CD4-positive, alpha-beta T cell treated with Interleukin-21 for 1 hour (primary cell): ENCODE measurements around the gene ZMYND11.
A peak's percentile ranks its signal among the peaks of the same experiment; 100 is the strongest.

Experiments used
- DNase-seq: peaks from one replicate; pipeline ENCODE4 v3.0.0-alpha.2; 2020

Gene ZMYND11

DNA sequence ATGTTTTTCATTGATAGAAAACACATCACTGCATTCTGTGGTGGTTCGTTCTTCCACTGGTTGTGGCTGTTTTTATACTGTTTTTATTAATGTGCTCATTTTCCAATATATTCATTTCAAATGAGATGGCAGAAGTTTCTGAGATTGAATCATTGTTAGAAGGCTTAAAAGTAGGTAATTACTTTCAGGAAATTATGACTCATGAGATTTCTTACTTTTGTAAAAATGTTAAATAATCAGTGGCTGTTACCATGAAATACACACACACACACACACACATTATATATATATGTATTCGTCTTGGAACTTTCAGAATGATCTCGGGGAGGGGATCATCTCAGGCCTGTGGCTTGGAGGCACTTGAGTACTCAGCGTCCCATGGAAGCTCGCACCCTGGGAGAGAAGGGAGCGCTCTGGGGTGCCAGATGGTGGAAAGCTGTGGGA lies 66.1 kb downstream of the ZMYND11 start:
- DNase-seq: no peak

DNA sequence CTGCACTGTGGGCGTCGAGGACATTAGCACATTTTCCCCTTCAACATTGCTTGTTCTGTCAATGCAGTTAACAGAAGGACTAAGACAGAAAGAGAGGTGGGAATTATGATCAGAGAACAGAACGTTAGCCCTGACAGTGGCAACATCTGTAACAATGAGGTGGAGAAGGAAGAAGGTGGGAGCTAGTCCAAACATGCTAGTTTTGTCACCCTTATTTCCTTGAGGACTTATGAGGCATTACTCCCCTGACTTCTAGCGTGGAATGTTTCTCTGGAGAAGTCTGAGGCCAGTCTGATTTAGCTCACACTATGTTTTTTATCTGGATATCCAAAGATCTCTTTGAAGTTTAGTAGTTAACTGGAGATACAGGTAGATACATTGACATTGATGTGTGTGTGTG lies 73.4 kb downstream of the ZMYND11 start:
- no peak for DNase-seq

DNA sequence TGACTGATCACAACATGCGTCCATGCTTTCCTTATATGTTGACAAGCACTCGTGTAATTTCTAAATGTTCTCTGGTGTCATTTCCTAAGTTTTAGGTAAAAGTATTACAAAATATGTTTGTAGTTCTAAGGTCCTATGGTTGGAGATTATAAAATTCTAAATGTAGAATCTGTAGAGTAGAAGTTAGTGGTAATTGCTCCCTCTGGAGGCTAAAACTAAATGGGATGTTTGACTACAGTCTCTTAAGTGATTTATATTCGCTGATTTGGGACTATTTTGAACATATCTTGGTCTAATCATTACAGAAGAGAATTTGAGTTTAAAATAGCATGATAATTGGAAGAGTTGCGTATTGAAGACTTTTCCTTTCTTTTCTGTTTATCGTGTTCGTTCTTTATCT lies 74.1 kb downstream of the ZMYND11 start:
- no peak for DNase-seq

DNA sequence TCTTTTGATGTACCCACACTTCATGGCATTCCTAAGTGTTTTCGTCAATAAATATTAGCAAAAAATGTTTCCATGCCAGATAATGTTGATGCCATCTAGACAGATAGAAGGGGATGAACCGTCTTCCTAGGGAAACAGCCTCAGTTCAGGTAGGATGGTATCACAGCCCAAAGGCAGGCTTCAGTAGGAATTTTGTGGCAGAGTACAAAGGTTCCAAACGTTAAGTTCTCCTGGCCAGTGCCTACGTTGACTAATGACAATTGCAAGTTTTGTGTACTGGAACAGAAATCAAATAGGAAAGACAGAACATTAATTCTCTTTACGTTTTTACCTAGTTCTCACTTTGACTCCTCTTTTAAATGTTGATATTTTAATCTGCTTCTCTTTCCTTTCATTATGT lies 75.0 kb downstream of the ZMYND11 start:
- no peak for DNase-seq

DNA sequence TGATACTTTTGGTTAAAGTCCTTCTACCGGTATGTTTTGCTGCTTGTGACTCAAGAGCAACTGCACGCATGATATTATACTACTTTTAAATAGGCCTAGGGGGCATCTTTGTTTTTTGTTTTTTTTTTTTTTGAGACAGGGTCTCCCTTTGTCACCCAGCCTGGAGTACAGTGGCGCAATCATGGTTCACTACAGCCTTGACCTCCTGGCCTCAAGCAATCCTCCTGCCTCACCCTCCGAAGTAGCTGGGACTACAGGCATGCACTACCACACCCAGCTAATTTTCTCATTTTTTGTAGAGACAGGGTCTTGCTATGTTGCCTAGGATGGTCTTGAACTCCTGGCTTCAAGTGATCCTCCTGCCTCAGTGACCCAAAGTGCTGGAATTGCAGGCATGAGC lies 80.2 kb downstream of the ZMYND11 start:
- DNase-seq: no peak

DNA sequence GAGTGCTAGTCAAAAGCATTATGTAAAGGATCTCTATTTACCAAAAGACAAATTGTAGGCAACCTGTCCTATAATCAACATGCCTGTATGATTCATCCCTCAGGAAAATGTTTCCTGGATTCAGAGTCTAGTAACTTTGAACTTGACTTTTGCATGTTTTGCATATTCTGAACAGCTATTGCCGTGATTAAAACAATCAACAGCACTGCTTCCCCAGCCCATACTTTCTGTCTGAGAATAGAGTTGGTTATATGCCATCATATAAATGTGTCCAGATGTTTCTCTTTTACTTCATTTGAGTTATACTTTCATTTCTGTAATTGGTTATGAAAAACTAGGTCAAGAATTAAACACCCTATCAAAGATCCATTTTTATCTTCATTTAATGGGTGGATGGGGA lies 83.5 kb downstream of the ZMYND11 start:
- no peak for DNase-seq

DNA sequence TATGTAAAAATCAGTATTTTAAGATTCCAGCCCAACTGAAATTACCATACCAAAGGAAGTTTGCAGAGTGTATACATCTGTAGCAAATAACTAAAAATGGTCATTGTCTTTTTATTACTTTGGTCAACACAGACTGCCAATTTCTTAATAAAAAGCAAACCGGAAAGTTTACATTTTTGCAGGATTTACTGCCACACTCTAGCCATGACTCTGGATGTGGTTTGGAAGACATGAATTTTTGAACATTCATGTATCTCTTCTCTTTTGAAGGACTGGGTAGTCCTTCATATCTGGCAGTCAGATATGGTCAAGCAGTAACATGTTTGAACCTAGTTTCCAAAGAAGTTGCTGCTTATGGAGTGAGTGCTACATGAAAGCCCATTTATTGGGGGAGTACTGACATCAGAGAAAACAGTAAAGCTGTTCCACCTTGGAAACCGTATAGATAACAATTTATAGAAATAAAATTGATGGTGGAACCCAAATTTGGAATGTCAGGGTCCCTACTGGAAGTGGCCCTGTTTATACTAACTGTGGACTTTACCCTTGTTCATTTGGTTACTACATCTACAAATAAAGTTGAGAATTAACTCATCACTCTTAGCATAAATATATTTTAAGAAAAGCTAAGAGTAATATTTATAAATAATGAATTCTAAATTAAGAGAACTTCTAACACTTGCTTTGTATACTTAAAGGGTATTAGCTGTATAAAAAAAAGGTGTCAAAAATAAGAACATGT lies 84.6 kb downstream of the ZMYND11 start:
- no peak for DNase-seq

DNA sequence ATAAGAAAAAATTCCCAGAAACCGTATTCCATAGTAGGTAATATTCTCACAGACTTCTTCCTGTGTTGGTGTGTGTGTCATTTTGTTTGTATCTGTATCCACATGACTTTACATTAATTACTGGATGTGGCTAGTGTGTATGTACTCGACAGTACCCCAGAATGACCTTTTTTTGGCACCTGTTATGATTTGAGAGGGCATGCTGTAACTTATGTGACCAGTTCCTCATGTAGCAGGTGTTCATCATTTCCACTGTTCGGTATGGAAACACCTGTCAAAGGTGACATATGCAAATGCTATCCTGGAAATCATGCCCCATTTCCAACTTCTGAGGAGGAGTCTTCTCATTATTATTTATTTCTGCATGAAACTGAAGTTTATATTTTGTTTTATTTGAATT lies 89.3 kb downstream of the ZMYND11 start:
- DNase-seq: no peak

DNA sequence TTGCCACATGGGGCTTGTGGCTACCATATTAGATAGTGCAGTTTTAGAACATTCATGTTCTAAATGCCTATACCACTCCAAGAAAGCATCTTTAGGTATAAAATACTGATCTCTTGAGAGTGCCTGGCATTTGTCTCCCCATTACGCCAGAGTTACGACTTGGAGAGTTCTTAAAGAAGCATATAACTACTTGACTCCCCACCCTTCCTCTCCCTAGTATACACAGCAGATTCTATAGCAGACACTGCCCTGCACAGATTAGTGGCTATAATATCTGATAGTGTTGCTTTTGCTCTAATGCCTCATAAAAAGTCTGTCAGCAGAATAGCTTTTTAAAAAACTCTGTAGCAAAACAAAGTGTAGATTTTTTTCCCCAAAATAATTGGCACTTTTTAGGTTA lies 90.8 kb downstream of the ZMYND11 start:
- DNase-seq: no peak

DNA sequence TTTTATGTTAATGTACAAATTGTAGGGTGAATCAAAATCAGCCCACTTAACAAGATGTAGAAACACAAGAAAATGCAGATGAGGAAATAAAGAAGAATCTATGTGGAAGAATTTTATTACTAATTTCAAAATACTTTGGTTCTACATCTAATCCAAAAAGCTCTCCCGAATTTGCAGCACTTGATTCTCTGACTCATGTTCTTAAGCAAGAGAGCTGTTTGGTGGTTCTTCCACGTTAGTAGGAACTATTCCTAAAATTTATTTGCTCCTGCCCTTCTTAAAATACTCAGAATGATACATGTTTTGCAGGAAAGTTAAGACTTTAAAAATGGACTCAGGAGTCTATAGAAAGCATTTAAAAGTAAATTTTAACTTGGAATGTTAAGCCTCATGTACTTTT lies 91.8 kb downstream of the ZMYND11 start:
- no peak for DNase-seq

DNA sequence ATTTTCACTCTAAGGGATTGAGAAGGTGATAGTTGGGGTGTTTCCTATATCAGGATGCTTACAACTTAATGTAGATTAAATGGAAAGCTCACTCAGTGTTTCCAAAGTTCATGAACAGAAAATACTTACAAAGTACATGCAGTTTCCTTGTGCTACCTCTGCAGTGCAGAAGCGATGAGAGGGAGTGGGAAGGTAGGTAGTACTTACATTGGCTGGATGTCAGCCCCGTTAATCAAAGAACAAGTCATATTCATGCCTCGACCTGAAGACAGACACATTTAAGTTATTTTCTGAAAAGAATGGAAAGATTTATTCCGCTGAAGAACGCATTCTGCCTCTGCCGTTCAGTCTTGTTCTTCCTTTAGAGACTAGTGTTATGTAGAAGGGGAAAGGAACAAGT lies 93.1 kb downstream of the ZMYND11 start:
- DNase-seq: no peak

DNA sequence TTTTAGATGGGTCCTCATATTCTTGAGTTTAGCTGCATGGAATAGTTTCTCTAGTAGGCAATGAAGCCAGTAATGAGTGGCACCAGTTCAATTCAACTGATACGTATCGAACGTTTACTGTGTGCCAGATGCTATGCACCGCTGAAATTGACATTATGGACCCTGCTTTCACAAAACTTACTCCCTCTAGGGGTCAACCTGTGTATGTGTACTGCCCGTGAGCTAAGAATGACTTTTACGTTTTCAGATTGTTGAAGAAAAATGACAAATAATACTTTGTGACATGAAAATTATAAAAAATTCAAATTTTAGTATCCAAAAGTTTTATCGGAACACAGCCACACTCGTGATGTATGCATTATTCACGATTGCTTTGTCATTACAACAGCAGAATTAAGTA lies 95.5 kb downstream of the ZMYND11 start:
- DNase-seq: no peak

DNA sequence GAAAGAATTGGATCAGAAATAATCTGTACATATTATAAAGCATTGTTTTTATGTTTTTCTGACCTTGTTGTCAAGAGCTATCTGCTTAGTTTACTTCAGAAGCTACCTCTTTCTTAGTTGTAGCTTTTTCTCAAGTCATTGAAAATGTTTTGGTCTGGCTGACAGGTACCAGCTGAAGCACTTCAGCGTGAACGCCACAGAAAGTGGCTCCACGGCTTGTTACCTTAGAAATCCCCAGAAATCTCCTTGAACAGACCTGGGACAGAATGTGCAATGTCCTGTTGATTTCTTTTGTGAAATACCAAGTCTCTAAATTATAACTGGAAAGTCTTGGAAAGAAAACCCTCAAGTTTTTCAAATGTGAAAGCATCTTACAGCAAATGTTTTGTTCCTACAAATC lies 96.8 kb downstream of the ZMYND11 start:
- no peak for DNase-seq

DNA sequence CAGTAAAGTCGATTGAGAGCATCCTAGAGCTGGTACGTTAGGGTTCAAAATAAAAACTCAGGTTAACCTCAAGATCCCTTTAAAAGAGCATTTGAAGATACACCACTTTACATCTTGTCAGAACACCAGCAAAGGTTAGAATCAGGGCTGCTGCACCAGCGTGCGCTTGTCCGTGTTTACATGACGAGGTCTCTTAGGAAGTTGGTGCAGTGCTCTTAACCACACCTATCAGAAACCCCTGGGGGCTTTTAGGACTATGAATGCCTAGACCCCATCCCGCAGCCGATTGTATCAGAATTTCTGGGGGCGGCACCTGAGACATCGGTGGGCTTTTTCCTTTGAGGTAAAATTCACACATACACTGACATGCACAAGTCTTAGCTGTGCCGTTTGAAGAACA lies 97.6 kb downstream of the ZMYND11 start:
- no peak for DNase-seq

DNA sequence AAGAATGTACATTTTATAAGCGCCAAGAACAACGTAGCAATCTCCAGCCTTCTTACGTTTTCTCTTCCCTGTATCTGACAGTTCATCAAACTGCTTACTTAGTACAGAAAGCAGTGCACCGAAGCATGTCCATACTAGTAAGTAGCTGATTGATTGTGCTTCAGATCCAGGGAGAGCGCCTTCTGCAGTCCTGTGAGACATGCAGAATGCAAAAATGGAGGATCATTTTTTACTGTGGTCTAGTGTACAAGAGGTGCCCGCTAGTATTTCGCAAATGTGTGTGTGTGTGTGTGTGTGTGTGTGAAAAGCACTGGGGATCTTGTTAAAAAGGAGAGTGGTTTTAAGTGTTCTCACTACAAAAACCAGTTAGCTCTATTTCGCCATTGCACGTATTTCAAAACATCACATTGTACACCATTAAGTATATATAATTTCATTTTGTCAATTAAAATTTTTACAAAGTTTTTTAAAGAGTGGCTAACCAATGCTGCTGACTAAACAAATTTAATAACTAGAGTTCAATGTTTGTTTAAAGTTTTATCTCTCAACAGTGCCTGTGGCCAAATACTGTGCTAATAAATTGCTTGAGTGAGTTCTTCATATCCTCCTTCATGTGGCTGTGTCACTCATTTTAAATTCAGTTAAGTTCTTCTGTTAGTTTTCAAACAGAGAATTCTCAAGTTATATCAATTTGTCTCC lies 99.6 kb downstream of the ZMYND11 start:
- no peak for DNase-seq

DNA sequence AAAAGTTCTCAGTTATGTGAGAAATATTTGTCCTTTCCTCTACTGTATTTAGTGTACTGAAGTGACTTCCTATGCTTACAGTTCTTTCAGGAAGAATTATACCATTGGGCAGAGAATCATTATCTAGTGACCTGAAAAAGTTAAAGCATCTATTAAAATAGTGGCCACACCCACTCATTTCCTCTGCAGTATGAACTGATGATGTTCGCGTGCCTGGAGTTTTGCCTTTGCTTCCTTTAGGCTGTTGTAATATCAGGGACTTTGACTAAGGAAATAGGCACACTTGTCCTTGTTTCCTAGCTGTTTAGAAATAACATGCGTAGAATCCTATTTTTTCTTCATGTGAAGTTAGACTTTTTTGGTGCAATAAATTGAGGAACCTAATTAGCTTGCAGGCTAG lies 100.7 kb downstream of the ZMYND11 start:
- DNase-seq: no peak

DNA sequence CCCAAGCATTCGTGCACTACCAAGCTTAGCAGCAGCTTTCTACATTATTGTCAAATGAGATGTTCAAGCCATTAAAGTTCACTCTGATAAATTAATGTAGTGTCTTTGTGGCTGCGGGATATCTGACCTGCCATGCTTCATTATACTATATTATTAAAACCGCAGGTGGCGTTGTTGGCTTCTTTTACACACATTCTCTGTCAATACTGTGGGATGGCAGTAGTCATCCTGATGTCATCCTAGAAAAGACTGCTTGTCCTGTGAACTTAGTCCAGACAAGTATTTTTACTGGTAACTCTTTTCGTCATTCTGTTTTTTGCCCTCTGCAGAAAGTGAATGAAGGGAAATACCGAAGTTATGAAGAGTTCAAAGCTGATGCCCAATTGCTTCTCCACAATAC lies 103.9 kb downstream of the ZMYND11 start:
- no peak for DNase-seq

DNA sequence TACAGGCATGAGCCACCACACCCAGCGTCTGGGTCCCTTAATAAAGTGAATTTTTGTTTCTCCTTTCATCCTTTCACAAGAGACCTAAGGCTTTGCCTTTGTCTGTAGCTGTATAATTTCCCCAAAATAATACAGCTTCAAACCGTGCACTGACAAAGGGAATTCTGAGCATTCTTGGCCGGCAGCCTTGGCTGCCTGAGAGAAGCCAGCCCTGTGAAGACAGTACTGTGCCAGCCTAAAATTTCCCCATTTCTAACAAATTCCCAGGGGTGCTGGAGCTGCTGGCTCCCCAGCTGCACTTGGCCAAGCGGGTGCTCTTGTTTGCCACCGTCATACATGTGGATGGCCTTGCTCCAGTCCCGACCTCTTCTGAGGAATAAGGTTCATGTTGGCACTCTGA lies 106.2 kb downstream of the ZMYND11 start:
- DNase-seq: no peak

DNA sequence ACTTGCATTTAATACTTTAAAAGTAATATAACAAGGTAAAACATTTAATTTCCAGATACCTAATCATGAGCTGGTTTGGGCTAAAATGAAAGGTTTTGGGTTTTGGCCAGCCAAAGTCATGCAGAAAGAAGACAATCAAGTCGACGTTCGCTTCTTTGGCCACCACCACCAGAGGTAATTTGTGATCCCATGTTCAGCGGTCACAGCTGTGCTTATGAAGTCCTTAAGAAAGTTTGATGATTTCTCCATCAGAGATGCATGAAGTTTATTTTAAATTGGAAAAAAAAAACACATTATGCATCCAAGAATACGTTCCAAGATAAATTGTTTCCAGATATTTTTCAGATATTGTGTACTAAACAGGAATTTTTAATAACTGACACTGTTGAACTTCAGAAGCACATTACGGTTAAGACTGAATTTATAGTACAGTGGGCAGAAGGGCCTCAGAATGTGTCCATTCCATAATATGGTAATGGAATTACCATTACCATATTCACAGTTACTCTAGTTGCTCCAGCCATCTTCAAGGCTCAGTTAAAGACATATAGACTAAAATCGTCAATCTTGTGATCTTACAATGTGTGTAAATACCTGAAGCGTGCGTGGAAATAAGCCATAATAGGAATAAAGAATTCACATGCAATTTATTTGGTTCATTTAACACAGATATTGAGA lies 106.8 kb downstream of the ZMYND11 start:
- no peak for DNase-seq

DNA sequence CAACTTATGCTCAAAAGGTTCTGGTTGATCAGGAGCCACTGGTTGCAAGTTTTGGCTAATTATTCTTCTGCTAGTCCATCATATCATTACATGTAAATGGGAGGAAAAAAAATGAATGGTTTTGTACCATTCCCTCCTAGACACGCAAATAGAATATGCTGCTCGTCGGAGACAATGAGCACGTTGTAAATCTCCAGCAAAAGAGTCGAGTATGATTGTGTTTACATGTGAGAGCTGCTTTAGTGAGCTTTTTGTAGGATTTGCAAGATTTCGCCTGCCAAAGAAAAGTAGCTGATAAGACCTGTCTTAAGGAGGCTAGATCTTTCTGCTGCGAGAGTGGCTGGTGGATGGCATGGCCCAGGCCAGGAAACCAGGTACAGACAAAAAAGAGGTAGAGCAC lies 109.0 kb downstream of the ZMYND11 start:
- no peak for DNase-seq

DNA sequence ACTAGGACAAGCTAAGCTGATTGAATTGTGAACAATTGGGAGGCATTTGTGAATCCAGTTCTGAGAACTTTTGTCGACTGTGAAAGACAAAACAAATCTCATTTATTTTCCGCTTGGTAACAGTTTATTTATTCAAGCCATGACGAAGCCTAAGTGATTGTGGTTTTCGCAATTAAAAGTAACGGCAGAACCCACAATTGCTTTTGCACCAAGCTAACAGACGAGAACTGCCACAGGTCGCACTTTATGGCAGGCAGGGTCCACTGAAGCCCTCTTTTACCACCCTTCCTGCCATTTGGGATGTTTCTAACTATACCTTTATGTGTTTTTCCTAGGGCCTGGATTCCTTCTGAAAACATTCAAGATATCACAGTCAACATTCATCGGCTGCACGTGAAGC lies 111.2 kb downstream of the ZMYND11 start:
- DNase-seq: peak; percentile 5

DNA sequence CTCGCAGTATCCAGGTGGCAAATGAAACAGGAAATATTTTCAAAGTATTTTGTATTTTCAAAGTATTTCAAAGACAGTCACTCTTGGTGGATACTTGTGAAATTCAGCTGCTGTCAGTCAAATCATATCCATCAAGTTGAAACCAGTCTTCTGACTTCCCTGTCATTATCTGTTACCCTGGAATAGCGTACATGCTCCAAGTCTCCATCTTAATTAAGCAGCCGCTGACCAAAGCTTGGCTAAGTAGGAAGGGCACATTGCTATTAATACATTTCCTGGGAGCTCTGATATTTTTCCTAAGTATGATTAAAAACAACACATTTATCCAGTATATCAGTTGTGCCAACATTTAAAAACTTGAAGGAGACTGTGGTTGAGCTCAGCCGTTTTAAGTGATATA lies 112.2 kb downstream of the ZMYND11 start:
- no peak for DNase-seq

DNA sequence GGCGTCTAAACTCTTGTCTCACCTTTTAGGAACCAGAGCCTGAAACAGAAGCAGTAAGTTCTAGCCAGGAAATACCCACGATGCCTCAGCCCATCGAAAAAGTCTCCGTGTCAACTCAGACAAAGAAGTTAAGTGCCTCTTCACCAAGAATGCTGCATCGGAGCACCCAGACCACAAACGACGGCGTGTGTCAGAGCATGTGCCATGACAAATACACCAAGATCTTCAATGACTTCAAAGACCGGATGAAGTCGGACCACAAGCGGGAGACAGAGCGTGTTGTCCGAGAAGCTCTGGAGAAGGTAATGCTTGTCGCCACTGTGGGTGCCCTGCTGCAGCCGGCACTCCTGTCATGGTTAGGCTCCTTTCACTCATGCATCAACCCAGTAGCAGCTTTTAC lies 113.1 kb downstream of the ZMYND11 start:
- DNase-seq: no peak

DNA sequence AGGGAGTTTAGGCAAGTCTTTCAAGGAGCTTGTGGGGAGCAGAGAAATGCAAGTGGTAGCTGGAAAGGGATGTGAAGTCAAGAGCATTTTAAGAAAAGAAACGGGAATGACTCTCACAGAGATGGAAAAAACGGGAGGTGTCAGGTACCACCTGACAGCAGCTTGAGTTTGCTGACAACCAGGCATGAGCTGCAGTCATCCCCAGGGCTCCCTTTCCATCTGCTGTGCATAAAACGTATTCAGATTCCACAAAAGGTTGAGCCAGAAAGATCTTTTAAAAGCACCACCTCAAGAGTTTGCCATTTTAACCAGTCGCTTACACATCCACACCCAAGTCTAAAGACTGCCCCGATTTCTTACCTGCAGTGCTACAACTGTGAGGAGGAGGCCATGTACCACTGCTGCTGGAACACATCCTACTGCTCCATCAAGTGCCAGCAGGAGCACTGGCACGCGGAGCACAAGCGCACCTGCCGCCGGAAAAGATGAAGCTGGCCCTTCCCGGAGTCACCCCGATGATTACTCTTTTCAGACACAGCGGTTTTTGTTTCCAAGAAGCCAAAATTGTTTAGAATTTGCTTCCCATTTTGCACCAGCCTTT lies 116.8 kb downstream of the ZMYND11 start:
- no peak for DNase-seq
